NCI-H82 (cell line): ENCODE data around the gene ANKRD13A.
A peak's percentile ranks its signal among the peaks of the same experiment; 100 is the strongest.
"Not testable (repeated sequence)": the region's sequence is repeated elsewhere in the genome, so short reads cannot be mapped to it uniquely, and the experiment has no call there.

Source experiments
- DNase-seq: peaks from one replicate; lab custom pipeline; 2025; lab: John Stamatoyannopoulos, UW

The ANKRD13A gene

DNA sequence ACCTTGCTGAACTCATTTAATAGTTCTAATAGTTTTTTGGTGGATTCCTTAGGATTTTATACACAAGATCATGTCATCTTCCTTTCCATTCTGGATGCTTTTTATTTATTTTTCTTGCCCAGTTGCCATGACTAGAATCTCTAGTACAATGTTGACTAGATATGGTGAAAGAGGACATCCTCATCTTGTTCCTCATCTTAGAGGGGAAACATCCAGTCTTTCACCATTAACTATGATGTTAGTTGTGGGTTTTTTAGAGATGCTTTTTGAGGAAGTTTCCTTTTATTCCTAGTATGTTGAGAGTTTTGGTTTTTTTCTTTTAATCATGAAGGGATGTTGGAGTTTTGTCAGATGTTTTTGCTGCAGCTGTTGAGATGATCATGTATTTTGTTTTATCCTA is 8.7 kb downstream of the ANKRD13A start:
- DNase-seq: no peak

DNA sequence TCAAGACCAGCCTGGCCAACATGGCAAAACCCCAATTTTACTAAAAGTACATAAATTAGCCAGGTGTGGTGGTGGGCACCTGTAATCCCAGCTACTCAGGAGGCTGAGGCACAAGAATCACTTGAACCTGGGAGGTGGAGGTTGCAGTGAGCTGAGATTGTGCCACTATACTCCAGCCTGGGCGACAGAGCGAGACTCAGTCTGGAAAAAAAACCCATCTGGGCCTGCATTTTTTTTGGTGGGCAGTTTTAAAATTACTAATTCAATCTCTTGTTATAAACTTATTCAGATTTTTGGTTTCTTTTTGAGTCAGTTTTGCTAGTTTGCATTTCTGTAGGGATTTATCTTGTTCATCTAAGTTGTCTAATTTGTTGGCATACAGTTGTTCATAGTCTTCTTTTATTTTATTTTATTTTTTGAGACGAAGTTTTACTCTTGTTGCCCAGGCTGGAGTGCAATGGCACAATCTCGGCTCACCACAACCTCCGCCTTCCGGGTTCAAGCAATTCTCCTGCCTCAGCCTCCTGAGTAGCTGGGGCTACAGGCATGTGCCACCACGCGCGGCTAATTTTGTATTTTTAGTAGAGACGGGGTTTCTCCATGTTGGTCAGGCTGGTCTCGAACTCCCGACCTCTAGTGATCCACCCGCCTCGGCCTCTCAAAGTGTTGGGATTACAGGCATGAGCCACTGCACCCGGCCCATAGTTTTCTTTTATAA is 9.6 kb downstream of the ANKRD13A start:
- not testable (repeated sequence) for DNase-seq

DNA sequence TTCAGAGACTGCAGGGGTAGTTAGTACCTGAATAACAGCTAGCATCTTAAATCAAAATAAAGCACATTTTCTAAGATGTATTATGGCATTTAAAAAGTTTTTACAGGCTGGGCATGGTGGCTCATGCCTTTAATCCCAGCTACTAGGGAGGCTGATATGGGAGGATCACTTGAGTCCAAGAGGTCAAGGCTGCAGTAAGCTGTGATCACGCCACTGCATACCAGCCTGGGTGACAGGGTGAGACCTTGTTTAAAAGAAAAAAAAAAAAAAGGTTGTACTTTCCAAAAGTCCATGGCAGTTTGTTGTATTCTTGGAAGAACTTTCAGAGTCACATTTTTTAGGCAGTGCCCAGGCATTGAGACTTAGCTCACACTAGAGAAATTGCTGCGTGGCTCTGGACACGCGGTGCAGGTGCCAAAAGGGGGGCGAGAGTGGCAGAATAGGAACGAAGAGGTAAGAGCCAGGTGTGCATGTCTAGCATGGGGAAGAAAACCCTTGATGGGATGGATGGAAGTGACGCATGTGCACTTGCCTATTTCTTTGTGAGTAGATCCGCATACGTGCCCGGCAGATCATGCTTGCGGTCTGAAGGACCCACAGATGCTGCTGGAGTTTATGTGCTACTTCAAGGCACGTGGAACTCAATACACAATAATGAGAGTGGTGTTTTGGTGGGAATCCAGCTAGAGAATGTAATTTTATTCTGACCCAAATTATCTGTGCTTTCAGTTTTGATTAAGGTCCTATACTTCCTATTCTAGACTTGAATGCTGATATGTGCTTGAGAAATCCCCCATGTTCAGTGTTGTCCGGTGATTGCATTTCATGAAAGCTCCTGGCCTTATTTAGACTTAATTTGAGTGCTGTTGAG is 11.9 kb downstream of the ANKRD13A start:
- no peak for DNase-seq

DNA sequence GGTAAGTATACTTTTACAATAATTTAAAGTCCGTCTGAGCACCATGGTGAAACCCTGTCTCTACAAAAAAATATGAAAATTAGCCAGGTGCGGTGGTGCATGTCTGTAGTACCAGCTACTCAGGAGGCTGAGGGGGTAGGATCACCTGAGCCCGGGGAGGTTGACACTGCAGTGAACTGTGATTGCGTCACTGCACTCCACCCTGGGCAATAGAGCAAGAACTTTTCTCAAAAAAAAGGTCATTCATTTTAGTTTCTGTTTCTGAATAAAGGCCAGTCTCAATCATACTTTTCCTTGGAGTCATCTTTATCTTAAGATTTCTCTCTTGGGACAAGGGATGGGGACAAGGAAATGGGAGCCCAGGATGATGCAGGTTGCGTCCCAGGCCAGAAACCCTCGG is 12.9 kb downstream of the ANKRD13A start:
- DNase-seq: no peak

DNA sequence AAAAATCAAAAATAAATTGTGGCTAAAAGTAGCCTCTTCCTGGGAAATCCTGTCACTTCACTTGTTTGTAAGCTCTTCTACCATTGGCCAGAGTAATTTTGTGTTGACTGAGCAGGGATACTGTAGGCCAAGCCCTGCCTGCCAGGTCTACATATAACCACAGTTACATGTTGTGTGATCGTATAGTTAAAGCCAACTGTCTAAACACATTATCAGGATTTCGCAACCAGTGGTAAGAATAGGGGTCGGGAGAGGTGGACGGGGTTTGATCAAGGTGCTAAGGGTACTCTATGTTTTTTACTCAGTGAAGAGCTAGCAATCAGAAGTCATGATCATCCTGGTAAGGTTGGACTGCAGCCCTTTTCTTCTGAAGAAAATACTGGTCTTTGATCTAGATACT is 13.4 kb downstream of the ANKRD13A start:
- no peak for DNase-seq

DNA sequence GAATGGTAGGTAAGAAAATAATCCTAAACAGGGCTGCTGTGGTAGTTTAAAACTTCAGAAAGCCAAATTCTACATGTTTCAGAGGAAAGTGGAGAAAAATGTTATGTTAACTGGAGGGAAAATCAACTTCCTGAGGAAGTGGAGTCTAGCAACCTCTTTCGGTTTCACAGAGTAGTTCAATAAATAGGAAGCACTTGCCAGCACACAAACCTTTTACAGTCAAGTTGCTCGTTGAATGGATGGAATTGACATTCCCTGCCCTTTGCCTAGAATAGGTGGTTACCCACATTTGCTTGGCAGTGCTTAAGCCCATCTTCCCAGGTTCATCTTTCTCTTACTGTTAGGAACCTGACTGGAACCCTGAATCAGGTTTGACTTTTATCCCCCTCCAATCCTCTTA is 15.9 kb downstream of the ANKRD13A start:
- DNase-seq: no peak

DNA sequence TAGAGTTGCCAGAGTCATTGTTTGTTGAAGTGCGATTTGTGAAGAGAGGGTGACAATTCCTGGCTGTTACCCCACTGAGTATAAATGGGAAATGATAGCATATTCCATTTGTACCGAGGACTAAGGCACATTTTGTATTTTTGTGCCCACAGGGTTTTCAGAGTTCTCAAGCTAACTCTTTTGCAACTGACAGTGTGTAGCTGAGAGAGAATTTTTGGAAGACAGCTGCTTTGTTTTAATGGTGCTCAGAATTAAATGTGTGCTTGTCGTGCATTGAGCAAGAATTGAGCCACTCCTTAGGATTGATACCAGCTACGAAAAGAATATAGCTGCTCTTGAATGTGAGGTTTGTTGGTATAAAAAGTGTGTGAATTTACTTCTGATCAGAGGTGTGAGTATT is 21.7 kb downstream of the ANKRD13A start:
- DNase-seq: no peak

DNA sequence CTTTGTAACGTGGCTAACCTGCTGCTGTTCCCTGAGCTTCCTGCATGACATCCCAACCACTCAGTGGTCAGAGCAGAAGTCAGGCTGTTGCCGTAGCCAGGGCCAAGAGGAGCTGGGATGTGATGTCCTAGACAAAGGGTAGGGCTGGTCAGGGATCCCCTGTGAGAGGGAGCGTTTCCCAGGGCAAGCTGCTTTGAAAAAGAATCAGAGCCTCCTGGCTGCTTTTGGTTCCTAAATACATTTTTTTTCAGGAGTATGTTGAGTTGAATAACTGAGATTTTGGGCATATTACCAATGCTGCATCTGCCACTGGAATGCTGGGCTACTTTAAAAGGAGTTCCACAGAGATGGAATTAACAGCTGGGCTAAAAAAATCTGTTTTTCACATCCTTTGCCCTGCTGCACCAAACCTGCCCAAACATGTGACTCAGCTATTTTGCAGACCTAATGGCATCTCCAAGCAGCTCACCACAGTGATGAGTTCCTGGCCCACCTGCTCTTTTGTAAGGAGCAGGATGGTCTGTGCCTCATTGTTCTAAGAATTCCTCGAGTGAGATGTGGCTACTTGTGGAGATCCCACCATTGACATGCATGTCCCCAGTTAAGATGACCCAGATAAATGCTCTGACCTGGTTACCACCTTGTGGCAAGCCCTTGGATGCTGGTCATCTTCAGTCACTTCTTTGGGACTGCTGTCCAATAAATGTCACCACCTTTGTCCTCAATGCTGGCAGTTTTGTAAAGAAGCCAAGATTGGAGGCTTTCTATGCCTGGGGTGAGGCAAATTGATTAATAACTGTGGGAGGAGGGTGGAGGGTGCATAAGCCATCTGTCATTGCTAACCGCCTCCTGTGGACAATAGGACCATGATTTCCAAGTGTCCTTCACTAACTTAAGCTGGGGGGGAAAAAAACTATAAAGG is 24.1 kb downstream of the ANKRD13A start:
- DNase-seq: peak; percentile 87

DNA sequence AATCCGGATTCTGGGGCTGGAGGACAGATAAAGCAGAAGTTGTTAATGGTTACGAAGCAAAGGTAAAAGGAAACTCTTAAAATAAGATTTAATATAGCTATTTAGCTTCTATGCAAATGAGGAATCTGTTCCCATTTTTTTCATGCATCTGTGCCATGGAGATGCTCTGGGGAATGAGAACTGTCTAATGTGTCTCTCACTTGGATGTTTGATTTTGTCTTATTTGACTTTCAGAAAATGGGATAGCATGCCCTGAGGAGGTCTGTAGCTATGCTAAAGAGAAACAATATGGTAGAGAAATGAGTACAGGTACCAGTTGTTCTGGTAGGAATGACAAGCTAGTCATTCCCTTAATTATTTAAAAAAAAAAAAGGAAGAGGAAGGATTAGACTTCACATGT is 24.8 kb downstream of the ANKRD13A start:
- no peak for DNase-seq

DNA sequence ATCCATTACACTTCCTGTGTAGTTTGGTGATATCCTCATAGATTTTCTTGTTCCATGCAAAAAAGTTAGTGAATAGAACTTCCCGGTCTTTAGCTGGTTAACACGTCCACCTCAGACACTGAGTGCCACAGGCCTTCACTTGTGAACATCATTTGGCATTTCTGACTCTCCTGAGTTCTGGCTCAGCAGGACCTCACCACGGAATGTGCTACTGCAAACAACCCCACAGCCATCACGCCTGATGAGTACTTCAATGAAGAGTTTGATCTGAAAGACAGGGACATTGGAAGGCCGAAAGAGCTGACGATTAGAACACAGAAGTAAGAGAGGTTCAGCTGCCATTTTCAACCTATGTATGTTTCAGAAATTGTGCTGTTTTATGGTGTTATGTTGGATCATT is 29.1 kb downstream of the ANKRD13A start:
- no peak for DNase-seq

DNA sequence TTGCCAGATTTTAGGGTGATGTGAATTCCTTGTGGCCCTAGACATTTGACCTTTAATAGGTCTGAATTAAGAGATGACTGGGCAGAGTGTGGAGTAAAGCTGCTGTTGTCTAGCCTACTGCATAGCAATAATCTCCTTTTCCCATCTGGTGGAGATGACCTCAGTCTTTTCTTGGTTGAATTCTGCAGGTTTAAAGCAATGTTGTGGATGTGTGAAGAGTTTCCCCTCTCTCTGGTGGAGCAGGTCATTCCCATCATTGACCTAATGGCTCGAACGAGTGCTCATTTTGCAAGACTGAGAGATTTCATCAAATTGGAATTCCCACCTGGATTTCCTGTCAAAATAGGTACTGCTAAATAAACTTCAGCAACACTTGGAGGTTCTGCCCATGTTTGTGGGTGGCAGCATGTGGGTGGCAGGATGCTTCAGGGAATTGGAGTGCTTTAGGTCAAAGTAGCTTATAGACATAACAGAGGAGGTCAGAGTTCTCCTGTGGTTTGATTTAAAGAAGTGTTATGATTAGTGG is 30.1 kb downstream of the ANKRD13A start:
- DNase-seq: no peak

DNA sequence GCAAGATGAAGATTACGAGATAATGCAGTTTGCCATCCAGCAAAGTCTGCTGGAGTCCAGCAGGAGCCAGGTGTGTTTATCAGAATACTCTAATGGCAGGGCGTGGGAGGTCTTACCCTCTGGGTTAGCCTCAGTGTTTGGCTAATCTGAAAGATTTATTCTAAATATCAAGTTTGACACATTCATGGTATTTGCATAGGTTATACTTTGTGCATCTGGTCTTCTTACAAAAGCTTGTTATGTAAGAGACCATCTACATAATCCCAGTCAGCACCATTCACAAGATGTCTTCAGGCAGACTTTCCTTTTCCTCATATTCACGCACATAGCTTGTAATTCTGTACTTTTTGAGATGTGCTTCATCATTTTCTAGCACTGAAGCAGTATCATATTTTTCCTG is 34.7 kb downstream of the ANKRD13A start:
- DNase-seq: no peak

DNA sequence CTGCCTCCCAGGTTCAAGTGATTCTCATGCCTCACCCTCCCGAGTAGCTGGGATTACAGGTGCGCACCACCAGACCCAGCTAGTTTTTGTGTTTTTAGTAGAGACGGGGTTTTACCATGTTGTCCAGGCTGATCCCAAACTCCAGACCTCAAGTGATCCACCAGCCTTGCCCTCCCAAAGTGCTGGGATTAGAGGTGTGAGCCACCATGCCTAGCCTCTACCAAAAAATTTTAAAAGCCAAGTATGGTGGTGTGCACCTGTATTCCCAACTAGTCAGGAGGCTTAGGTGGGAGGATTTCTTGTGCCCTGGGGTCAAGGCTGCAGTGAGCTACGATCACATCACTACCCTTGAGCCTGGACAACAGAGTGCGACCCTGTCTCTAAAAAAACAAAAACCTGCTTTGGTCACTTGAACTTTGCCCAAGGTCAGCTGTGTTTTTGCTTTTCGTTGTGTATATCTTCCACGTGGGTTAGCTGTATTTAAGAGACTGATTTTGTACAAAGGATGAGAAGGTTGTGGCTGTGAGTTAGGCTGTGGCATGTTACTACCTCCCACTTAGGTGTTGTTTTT is 36.4 kb downstream of the ANKRD13A start:
- no peak for DNase-seq

DNA sequence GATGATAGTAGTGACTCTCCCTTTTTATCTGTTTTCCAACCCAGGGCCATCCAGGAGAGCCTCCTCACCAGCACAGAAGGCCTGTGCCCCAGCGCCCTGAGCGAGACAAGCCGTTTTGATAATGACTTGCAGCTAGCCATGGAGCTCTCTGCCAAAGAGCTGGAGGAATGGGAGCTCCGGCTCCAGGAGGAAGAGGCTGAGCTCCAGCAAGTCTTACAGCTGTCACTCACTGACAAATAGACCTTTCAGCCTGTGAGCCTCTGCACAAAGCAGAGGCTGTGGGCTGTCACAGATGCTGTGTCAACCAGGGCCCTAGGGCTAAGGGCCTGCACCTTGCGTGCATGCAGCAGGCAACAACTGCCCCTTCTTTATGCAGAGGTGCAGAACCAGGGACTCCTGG is 38.1 kb downstream of the ANKRD13A start:
- no peak for DNase-seq

DNA sequence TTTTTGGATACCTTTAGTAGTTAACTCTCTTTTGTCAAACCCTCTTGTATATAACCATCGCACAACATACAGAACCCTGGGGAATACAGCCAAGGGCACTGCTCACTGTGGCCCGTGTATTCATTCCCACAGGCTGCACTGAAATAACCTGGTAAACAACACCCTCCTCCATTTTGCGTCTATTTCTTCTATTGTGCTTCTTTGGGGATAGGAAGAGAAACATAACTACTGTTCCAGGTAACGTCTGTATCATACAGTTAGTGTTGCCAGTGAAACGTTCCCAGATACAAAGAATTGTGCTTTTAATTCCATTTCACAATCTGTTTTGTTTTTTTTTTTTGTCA is 39.5 kb downstream of the ANKRD13A start:
- no peak for DNase-seq

DNA sequence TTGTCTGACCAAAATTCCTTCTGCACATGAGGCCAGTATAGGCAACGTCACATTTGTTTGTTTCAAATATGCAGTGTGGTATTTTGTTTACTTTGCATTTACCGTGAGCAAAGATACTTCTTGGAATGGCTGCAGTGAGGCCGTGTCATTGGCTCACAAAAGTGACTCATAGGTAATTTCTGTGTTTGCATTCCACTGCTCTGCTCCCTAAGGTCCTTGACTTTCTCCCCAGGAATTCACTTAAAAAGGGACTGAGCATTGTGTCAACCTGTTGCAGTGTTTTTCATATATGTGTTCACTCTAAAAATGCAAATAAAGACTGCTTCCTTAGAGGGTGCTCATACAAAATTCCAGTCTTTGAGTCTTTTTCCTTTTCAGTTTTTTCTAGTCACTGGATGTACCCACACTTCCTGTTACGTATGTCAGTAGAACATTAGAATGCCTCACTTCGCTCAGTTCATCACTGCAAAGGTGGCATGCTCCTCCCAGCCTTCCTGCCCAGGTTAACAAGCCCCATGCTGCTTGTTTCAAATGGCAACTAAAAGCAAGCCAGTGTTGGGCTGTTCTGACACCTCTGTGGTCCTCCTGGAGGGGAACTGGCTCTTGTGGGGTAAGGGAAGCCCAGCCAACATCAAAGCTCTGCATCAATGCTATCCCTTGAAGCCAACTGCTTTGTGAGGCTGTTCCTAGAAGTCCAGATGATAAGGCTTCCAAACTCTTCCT is 40.0 kb downstream of the ANKRD13A start:
- no peak for DNase-seq

DNA sequence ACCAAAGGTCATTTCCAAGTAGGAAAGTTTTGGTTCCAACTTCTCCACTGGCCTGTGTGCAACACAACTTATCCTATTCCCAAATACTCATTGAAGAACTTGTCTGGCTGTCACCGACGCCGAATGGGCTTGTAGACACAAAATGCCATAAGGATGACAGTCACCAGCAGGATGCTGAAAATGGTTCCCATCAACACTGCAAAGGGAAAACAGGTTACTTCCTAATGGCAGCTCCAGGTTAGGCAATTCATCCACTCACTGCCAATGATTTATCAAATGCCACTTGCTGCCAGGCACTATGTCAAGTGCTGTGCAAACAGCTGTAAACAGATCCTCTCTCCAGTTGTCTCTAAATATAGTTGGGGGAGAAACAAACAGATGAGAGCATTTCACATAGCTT is 43.0 kb downstream of the ANKRD13A start:
- DNase-seq: no peak

DNA sequence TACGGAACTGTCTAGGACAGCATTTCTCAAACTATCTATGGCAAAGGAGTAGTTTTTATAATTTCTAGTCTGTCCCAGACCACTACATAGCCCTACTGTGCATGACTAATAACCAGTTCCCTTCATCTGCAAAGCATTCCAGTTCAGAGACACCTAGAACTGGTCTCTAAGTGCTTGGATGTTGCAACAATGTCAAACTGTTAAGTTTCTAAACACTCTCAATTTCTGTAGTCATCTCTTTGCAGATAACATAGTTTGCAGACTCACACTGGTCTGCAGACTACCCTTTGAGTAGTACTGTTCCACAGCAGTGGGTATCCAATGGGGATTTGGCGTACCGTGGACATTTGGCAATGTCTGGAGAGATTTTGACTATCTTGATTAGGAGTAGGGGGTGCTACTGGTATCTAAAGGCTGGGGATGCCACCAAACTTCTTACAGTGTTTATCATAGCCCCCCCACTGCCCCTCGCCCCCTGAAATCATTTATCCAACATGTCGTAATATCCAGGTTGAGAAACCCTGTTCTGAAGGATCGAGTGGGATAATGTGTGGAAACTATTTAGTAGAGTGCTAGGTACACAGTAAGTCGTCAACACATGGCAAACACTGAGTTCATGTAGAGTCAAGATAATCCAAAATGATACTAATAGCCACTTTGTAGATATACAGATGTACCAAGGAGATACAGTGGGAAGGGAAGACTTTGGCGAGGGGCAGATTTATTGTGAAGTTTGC is 47.4 kb downstream of the ANKRD13A start:
- no peak for DNase-seq

DNA sequence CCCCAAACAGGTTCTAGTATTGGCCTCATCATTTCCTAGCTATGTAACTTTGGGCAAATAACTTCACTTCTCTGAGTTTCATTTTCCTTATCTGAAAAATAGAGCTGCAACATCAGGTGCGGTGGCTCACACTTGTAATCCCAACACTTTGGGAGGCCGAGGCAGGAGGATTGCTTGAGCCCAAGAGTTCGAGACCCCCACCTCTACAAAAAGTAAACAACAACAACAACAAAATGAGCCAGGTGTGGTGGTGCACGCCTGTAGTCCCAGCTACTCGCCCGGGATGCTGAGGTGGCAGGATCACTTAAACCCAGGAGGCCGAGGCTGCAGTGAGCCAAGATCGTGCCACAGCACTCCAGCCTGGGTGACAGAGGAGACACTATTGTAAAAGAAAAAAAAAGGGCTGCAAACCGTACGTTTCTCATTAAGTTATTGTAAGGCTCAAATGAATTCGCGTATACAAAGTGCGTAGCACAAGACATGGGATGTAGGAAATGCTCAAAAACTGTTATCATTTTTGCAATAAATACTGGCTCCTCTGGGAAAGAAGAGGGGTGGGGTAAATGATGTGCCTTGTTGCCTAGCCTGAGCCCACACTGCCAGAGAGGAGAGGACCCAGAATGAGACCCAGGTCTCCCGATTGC is 48.2 kb downstream of the ANKRD13A start:
- DNase-seq: no peak
